T-helper 1 cell (primary cell): ENCODE results near the gene SLC39A1.
A peak's percentile ranks its signal among the peaks of the same experiment; 100 is the strongest.
"Not testable (repeated sequence)": the region's sequence is repeated elsewhere in the genome, so short reads cannot be mapped to it uniquely, and the experiment has no call there.

Experiments used
- DNase-seq, 5 donors: peaks; one replicate each; pipeline ENCODE4 v3.0.0-alpha.2; 2012 to 2020

The SLC39A1 gene

GRCh38 chr1:153928791-153929341 is 34.5 kb downstream of the SLC39A1 start:
- no peak for DNase-seq

- no peak for DNase-seq
Observed at GRCh38 chr1:153928245-153928644, 35.1 kb downstream of the SLC39A1 start.

GRCh38 chr1:153926405-153926804 is 36.9 kb downstream of the SLC39A1 start:
- DNase-seq = no peak

- peak; percentile 98 to 100 (median 98) for DNase-seq
Observed at GRCh38 chr1:153922972-153923925, 40.1 kb downstream of the SLC39A1 start, which contains the start of gene GATAD2B. Gene GATAD2B (minus strand): TSS chr1:153922972. CDS start chr1:153828347, 94,625 bp downstream.

DNA sequence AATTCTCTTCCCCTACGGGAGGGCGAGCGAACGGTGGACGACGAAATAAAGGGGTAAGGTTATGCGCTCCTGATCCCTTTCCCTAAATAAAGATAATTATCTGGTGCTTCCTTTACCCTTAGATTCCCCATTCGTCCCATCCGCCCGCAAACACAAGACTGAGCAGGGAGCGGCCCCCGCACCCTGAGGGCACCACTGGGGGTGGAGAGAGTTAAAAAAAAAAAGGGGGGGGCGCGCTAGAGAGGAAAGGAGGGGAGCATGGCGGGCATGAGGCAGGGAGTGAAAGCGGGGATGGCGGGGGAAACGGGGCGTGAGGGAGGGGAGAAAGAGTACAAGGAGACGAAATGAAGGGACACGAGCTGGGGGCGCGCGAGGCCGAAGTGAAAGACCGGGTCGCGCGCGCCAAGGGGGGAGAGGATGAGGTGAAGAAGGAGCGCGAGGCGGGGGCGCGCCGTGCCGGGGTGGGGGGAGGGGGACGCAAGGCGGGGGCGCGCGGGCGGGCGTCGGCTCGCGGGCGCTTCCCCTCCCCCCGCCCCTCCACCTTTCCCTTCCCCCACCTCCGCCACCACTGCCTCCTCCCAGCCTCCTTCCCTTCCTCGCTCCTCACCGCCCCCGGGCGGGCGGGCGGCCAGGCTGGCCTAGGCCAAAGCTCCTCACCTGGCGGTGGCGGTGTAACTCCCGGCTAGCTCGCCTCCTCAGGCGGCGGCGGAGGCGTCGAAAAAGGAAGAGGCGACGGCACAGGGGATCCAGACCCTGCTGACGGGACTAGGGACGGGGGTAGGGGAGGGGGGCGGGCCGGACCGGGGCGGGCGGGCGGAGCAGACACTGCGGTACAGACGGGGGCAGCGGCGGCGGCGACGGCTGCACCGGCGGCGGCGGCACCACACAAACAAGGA is 41.0 kb downstream of the SLC39A1 start:
- DNase-seq = no peak

GRCh38 chr1:153921803-153922075 is 41.6 kb downstream of the SLC39A1 start:
- no peak for DNase-seq

DNA sequence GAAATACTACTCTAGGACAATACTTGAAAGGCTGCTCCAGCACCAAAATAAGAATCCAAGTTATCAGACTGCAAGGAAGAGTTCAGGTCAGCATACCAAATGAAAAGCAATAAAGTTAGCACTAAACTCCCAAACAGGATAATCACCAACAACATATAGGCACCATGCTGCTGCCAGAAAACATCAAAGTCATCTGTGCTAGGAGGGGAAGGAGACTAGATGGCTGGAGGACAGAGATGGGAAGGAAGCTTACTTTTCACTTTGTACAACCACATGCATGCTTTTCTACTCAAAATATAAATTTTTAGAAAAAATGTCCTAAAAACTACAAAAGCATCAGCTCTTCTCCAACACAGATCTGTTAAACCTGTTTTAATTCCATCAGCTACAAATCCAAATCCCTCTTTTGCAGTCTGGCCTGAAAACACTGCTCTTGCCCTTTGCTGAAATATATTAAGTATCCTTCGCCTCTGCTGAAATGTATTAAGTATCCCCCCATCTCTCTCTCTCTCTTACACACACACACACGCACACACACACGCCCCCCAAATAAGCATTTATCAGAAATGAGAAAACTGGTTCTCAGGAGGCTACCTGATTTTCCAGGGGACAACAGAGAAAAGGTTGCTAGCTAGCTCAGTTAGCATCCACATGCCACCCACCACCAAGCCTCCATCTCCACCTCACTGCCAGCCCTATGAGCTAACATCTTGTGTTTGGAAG is 42.1 kb downstream of the SLC39A1 start:
- no peak for DNase-seq

DNA sequence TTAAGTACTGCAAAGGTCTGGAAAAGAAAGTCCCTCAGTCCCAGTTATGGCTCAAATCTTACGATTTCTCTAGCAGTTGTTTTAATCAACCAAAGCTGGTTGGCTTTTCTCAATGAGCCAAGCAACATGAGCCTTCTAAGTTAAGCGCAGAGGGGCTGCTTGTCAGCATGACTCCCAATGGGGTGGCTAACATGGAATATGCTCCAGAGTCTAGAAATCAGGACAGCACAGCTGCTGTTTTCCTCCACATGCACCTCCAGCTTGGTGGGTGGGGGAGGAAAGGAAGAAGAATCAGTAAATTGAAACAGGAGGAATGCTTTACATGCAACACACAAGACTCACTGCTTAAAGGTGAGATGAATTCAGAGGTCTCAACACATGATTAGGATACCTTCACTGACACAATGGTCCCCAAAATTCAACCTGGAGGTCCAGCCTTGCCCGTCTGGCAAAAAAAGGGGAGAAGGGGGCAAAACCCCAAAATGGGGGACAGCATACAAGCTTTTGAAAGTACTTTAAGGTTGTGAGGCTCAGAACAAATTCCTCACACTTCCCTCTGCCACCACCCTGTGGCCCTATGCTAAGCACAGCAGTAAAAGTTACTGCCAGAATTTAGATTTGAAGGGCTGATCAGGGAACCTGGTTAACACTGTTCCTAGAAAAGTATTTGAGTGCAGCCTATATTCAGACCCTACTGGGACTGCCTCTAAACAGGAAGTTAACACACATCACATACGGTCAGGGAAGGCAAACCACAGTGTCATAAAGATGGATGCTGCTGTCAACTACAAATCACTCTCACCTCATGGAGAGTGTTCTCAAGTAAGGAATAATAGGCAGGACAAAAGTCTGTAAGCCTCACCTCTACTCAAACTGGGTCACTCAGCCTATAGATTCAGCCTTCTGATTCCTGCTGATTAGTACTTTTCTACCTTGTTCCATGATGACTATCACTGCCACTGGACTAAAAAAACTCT is 43.2 kb downstream of the SLC39A1 start:
- DNase-seq = peak in 1 of 5 donors; percentile 50

DNA sequence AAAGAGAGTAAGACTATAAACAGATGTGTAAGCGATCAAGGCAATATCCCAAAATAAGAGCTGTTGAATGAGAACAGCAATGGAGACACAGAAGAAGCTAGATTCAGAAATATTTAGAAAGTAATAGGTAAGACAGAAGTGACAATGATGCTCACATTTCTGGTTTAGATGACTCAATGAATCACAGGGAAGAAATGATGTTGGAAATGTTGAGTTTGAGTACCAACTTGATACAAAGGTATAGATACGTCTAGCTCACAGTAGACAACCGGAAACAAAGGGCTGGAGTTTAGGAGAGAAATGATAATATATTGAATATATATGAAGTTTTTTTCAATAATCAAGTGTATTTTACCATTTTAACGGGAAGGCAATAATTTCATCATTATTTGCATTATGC is 47.0 kb downstream of the SLC39A1 start:
- DNase-seq = no peak

DNA sequence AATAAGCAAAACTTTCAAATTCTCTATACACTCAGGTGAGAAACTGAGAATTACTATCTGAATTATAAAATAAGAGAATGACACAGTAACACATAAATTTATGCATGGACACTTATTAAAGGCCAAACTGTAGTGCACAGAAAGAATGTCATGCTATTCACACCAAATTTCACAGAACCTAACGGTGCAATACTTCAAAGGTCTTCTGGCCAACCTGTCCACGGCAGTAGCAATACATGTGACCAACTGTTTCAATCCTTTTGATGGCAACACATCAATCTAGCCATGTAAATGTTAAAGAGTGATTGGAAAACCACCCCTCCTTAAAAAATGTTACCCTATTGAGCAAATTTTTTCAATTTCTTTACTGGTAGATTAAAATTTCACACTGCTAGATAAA is 51.0 kb downstream of the SLC39A1 start:
- DNase-seq = no peak

- not testable (repeated sequence) for DNase-seq
Observed at GRCh38 chr1:153910560-153910959, 52.8 kb downstream of the SLC39A1 start.
